ENCODE measurements around the gene RBM24.
"Not testable (repeated sequence)": the region's sequence is repeated elsewhere in the genome, so short reads cannot be mapped to it uniquely, and the experiment has no call there.

Gene RBM24

DNA sequence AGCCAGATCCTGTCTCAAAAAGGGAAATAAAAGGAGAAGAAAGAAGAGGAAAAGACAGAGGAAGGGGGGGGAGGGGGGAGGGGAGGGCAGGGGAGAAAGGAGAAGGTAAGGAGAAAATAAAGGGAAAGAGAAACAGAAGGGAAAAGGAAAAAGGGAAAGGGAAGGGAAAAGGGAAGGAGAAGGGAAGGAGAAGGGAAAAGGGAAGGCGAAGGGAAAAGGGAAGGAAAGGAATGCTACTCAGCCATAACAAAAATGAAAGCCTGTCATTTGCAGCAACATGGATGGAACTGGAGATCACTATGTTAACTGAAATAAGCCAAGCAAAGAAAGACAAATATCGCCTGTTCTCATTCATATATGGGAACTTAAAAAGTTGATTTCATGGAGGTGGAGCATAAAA, 22.3 kb downstream of the RBM24 start:
- no peaks in the 10 kb centered on the region for H3K9me3 Mint-ChIP-seq
- H3K4me3 Mint-ChIP-seq, result no peak overlapping the region
- H3K27ac Mint-ChIP-seq, result no peak overlapping the region
- H3K27me3 Mint-ChIP-seq (ENCODE audit: low read depth), result no peaks in the 10 kb centered on the region
- no peaks in the 10 kb centered on the region for H3K36me3 Mint-ChIP-seq (ENCODE audit: low read depth)
- no peaks in the 10 kb centered on the region for H3K4me1 Mint-ChIP-seq (ENCODE audit: low read depth)

DNA sequence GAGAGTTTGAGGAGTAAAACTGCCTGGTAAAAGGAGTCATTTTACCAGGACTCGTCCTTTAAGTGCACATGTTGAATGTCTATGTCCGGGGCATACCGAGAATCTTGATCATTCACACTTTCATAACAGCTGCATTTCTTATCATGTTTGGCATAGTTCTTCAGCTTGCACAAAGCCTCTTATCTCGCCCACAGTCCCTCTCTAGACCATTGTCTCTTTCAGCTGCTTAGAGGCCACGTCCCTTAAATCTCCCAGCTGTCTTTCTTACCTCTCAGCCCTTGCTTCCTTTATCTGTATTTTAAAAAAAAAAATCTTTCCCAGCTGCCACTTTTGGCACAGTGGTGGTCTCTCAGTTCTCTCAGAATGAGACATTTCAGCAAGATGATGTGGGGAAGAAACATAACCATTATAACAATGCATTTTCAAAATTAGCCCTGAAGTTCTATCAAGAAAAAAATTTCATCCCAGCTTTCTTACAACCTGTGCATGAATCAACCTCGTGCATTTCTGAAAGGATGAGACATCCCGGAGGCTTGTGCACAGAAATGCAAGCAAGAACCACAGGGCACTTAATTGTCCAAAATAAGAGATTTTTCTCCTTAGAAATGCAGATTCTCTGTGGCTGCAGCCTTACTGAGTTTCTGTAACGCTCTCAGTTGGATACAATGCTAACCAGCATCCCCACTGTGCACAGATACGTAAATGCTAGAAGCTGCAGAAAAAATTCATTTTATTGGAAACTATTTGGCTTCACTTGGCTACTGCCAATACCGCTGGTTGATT, 24.2 kb downstream of the RBM24 start:
- Mint-ChIP-seq H3K36me3 (ENCODE audit: low read depth) (no peaks in the 10 kb centered on the region), H3K4me3 (no peak overlapping the region), H3K9me3 (no peaks in the 10 kb centered on the region), H3K4me1 (ENCODE audit: low read depth) (no peaks in the 10 kb centered on the region), H3K27ac (no peak overlapping the region), H3K27me3 (ENCODE audit: low read depth) (no peaks in the 10 kb centered on the region)

DNA sequence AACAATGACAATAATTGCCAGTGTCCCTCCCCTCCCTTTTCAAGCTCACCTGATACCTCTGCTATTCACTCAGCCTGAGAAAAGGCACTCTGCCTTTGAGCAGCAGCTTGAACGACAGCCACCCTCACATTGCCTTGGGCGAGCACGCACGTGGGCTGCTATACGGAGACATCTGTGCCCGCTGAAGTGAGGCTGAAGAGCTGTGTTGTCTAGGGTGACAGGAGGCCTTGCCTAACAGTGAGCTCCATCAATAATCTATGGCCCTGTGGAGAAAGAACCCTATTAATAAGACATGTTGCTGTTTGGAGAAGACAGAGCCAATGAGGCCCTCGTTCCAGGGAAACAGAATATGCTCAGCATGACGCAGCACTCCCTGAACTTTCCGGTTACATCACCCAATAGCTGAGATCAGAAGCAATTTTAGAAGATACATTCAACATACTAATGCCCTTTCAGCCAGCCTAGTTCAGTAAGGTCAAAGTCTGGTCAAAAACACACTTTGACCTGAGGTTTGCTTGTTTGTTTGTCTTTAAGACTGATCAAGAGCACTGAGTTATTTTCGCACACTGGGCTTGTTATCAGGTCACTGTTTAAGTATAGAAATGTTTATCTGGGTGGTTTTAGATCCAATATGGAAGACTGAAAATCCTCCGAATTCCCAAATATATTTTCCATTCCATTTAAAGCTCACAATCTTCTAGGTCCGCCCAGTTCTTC, 30.6 kb downstream of the RBM24 start:
- no peak overlapping the region for H3K4me3 Mint-ChIP-seq
- no peaks in the 10 kb centered on the region for H3K9me3 Mint-ChIP-seq
- H3K4me1 Mint-ChIP-seq (ENCODE audit: low read depth), result no peaks in the 10 kb centered on the region
- no peak overlapping the region for H3K27ac Mint-ChIP-seq
- no peaks in the 10 kb centered on the region for H3K36me3 Mint-ChIP-seq (ENCODE audit: low read depth)
- H3K27me3 Mint-ChIP-seq (ENCODE audit: low read depth), result no peaks in the 10 kb centered on the region

DNA sequence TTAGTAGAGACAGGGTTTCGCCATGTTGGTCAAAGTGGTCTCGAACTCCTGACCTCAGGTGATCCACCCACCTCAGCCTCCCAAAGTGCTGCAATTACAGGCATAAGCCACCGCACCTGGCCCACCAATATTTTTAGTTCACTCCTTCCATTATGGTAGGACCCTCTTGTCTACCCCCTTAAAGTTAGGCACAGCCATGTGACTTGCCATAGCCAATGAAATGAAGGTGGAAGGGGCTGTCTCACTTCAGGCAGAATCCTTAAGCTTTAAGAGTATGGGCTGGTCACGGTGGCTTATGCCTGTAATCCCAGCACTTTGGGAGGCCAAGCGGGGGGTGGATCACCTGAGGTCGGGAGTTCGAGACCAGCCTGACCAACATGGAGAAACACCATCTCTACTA, 32.1 kb downstream of the RBM24 start:
- not testable (repeated sequence) for H3K27ac Mint-ChIP-seq; H3K36me3 Mint-ChIP-seq (ENCODE audit: low read depth); H3K9me3 Mint-ChIP-seq; H3K27me3 Mint-ChIP-seq (ENCODE audit: low read depth); H3K4me3 Mint-ChIP-seq; H3K4me1 Mint-ChIP-seq (ENCODE audit: low read depth)

DNA sequence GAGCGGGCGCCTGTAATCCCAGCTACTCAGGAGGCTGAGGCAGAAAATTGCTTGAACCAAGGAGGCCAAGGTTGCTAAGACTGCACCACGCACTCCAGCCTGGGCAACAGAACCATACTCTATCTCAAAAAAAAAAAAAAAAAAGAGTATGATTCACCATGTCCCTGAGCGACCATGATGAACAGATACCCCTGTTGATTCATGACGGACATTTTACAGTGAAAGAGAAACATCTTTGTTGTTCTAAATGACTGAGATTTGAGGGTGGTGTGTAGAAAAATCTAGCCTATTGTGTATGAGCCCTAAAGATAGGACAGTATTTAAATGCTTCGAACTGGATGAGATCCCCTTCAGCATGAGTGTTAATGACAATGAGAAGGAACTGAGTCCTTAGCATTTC, 32.8 kb downstream of the RBM24 start:
- Mint-ChIP-seq H3K4me3 (no peak overlapping the region), H3K4me1 (ENCODE audit: low read depth) (no peaks in the 10 kb centered on the region), H3K9me3 (no peaks in the 10 kb centered on the region), H3K27ac (no peak overlapping the region), H3K36me3 (ENCODE audit: low read depth) (no peaks in the 10 kb centered on the region), H3K27me3 (ENCODE audit: low read depth) (no peaks in the 10 kb centered on the region)

DNA sequence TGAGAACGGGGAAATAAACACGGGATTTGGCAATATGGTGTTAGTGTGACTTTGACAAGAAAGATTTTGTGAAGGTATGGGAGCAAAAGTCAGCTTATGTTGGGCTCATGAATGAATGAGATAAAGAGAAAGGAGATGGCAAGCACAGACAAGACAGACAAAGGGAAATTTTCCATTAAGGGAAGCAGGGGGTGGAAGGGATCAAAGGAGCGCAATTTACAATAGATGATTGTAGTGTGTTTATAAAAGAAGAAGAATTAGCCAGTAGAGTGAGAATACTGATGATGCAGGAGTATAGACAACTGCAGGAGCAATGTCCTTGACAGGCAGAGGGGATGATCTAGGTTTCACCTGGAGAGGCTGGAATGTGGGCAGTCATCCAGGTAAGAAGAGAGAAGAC, 34.1 kb downstream of the RBM24 start:
- H3K36me3 Mint-ChIP-seq (ENCODE audit: low read depth), result no peaks in the 10 kb centered on the region
- no peaks in the 10 kb centered on the region for H3K9me3 Mint-ChIP-seq
- no peak overlapping the region for H3K4me3 Mint-ChIP-seq
- no peaks in the 10 kb centered on the region for H3K4me1 Mint-ChIP-seq (ENCODE audit: low read depth)
- no peaks in the 10 kb centered on the region for H3K27me3 Mint-ChIP-seq (ENCODE audit: low read depth)
- no peak overlapping the region for H3K27ac Mint-ChIP-seq

DNA sequence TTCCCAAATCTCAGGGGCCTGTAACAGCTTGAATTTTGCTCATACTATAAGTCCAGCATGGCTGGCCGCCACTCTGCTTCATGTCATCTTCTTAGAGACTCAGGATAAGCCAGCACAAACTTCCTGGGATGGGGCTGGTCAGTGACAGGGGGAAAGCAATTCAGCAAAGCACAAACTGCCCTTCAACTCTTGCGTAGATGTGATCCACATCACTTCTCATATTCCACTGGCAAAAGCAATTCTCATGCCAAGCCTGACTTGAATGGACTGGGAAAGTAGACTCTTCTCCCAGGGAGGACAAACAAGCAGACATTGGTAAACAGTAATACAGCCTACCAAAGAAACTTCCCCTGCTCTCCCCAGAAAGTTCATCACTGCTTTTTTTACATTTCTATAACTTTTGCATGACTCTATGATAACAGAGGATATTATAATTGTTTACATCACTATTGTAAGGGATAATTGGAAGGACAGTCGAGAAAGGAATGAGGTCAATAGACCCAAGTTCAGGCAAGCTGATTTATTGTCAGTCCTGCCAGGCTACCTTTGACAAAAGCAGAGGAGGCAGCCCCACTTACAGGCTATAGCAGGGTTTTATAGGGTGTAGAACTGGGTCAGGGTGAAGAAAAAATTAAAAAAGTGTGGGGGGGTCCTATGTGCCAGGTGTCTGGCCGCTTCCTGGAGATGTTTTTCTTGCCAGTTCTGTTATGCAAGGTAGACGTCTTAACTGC, 37.4 kb downstream of the RBM24 start:
- Mint-ChIP-seq H3K27ac (no peak overlapping the region), H3K9me3 (no peaks in the 10 kb centered on the region), H3K4me1 (ENCODE audit: low read depth) (no peaks in the 10 kb centered on the region), H3K4me3 (no peak overlapping the region), H3K36me3 (ENCODE audit: low read depth) (no peaks in the 10 kb centered on the region), H3K27me3 (ENCODE audit: low read depth) (no peaks in the 10 kb centered on the region)

DNA sequence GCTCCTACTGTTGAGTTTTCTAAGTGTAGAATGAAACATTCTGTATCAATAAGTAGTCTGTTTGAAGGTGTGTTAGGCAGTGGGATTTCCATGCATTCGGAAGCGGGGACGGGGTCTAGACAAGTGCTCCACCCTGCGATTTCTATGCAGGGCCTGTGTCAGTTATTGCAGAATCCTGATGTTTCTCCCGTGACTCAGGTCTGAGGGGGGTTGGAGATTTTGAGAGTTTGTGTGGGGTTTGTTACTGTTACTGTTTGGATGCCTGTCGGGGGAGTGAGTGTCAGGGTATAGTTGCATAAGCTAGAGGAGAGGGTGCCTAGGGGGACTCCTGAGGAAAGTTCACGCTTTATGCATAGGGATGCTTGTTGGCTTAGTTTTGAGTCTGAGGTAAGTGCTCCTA, 39.1 kb downstream of the RBM24 start:
- H3K4me1 Mint-ChIP-seq (ENCODE audit: low read depth); H3K27ac Mint-ChIP-seq; H3K27me3 Mint-ChIP-seq (ENCODE audit: low read depth); H3K9me3 Mint-ChIP-seq; H3K36me3 Mint-ChIP-seq (ENCODE audit: low read depth); H3K4me3 Mint-ChIP-seq: not testable (repeated sequence)

DNA sequence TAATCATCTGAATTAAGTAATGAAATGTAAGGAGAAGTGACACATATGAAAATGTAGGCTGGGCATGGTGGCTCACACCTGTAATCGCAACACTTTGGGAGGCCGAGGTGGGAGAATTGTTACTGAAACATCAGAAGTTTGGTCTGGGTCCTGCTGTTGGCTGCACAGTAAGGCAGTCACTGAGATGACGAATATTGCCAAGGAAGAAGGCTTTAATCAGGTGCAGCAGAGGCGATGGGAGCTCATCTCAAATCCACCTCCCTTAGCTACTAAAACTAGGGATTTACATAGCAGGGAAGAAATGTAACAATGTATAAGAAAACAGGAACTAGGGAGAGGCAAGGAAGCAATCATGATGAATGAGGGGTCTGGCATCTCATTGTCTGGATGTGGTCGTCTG, 50.1 kb downstream of the RBM24 start:
- Mint-ChIP-seq H3K27ac (no peak overlapping the region), H3K4me3 (no peak overlapping the region), H3K9me3 (peaks cover 4% of the 10 kb centered on the region), H3K36me3 (ENCODE audit: low read depth) (no peaks in the 10 kb centered on the region), H3K27me3 (ENCODE audit: low read depth) (no peaks in the 10 kb centered on the region), H3K4me1 (ENCODE audit: low read depth) (no peaks in the 10 kb centered on the region)

DNA sequence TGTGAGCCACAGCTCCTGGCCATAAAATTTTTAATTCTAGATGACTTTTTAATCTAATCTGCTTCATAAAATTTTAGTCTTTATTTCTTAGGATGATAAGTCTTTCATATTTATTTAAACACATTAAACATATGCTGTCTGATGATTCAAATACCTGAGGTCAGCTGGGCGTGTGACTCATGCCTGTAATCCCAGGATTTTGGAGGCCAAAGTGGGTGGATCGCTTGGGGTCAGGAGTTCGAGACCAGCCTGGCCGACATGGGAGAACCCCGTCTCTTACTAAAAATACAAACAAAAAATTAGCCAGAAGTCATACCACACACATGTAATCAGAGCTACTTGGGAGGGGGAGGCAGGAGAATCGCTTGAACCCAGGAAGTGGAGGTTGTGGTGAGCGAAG, 53.1 kb downstream of the RBM24 start:
- peaks cover 8% of the 10 kb centered on the region for H3K9me3 Mint-ChIP-seq
- no peaks in the 10 kb centered on the region for H3K4me1 Mint-ChIP-seq (ENCODE audit: low read depth)
- no peak overlapping the region for H3K4me3 Mint-ChIP-seq
- no peaks in the 10 kb centered on the region for H3K27me3 Mint-ChIP-seq (ENCODE audit: low read depth)
- H3K36me3 Mint-ChIP-seq (ENCODE audit: low read depth), result no peaks in the 10 kb centered on the region
- no peak overlapping the region for H3K27ac Mint-ChIP-seq

DNA sequence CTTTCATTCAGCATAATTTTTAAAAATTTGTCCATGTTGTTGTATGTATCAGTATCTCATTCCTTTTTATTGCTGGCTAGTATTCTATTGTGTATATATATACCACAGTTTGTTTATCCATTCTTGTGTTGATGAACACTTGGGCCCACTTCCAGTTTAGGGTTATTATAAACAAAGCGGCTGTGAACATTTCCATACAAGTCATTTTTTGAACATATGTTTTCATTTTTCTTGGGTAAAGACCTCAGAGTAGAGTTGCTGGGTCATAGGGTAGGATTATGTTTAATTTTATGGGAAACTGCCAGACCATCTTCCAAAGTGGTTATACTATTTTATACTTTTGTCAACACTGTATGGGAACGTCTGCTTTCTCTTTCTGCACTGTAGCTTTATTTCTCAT, 55.3 kb downstream of the RBM24 start:
- H3K9me3 Mint-ChIP-seq, result peaks cover 4% of the 10 kb centered on the region
- no peak overlapping the region for H3K27ac Mint-ChIP-seq
- H3K27me3 Mint-ChIP-seq (ENCODE audit: low read depth), result no peaks in the 10 kb centered on the region
- H3K4me3 Mint-ChIP-seq, result no peak overlapping the region
- H3K36me3 Mint-ChIP-seq (ENCODE audit: low read depth), result no peaks in the 10 kb centered on the region
- no peaks in the 10 kb centered on the region for H3K4me1 Mint-ChIP-seq (ENCODE audit: low read depth)

DNA sequence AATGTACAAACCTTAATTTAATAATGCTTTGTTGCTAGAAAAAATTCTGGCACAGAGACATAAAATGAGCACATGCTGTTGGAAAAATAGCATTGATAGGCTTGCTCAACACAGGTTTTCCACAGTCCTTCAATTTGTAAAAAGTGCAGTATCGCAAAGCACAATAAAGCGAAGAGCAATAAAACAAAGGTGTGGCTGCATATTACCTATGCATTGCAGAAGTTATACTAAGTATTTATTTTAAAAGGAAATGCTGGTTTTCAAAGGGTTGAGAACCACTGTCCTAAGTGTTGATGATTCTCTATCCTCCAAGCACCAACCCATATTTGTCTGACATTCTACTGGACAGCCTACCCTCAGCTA, 58.1 kb downstream of the RBM24 start:
- Mint-ChIP-seq H3K9me3 (peaks cover 12% of the 10 kb centered on the region), H3K27ac (no peak overlapping the region), H3K36me3 (ENCODE audit: low read depth) (no peaks in the 10 kb centered on the region), H3K4me1 (ENCODE audit: low read depth) (no peaks in the 10 kb centered on the region), H3K4me3 (no peak overlapping the region), H3K27me3 (ENCODE audit: low read depth) (no peaks in the 10 kb centered on the region)

DNA sequence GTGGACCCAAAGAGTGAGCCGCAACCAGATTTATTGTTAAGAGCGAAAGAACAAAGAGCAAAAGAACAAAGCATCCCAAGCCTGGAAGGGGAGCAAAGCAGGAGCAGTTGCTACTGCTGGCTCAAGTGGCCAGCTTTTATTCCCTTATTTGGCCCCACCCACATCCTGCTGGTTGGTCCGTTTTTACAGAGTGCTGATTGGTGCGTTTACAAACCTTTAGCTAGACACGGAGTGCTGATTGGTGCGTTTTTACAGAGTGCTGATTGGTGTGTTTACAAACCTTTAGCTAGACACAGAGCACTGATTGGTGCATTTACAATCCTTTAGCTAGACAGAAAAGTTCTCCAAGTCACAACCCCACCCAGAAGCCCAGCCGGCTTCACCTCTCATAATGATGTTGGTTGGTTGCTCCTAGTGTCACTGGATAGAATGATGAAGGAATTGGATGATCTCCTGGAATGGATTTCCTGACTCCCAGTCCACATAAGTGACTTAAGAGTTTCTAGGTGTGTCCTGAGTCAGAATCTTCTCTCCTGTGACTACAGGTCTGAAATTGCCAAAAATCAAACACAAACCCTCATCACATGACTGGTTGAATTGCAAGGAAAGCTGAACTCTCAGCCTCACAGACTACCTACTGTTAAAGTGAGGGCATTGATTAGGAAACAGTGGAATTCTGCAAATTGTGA, 60.1 kb downstream of the RBM24 start:
- peaks cover 12% of the 10 kb centered on the region for H3K9me3 Mint-ChIP-seq
- no peaks in the 10 kb centered on the region for H3K27me3 Mint-ChIP-seq (ENCODE audit: low read depth)
- H3K4me3 Mint-ChIP-seq, result no peak overlapping the region
- H3K4me1 Mint-ChIP-seq (ENCODE audit: low read depth), result no peaks in the 10 kb centered on the region
- no peaks in the 10 kb centered on the region for H3K36me3 Mint-ChIP-seq (ENCODE audit: low read depth)
- H3K27ac Mint-ChIP-seq, result no peak overlapping the region

DNA sequence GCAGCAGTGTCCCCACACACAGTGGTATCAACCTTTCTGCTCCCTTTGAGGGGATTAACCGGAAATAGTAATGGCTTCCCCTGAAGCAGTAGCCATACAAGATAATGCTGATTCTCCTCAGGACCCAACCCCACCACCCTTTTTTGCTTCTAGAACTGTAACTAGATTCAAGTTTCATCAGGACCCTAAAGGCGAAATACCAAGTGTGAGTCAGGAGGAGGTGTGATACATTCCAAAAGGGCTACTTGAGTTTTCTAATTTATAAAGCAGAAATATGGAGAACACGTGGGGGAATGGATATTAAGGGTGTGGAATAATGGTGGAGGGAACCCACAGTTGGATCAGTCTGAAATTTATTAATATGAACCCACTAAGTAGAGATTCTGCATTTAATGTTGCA, 60.7 kb downstream of the RBM24 start:
- peaks cover 12% of the 10 kb centered on the region for H3K9me3 Mint-ChIP-seq
- H3K4me1 Mint-ChIP-seq (ENCODE audit: low read depth), result no peaks in the 10 kb centered on the region
- no peaks in the 10 kb centered on the region for H3K36me3 Mint-ChIP-seq (ENCODE audit: low read depth)

DNA sequence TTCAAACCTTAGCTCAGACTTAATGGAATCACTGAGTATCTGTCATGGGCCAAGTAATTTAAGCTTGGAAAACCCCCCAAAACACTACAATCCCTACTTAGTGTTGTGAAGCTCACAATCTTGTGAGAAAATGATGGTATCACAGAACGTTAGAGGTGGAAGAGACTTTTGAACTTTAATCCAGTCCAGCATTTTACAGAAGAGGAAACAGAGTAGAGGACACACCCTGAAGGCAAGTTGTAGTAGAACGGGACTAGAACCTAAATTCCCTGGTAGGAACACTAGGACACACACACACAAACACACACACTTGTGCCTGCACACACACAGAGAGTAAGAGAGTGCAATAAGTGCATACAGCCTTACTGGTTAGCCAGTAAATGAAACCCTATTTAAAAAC, 62.1 kb downstream of the RBM24 start:
- no peaks in the 10 kb centered on the region for H3K36me3 Mint-ChIP-seq (ENCODE audit: low read depth)
- H3K27ac Mint-ChIP-seq, result no peak overlapping the region
- no peaks in the 10 kb centered on the region for H3K27me3 Mint-ChIP-seq (ENCODE audit: low read depth)
- H3K4me3 Mint-ChIP-seq, result no peak overlapping the region
- peaks cover 8% of the 10 kb centered on the region for H3K9me3 Mint-ChIP-seq
- no peaks in the 10 kb centered on the region for H3K4me1 Mint-ChIP-seq (ENCODE audit: low read depth)

More for the DNA sequence above, 60.7 kb downstream of the RBM24 start:
- no peak overlapping the region for H3K4me3 Mint-ChIP-seq
- no peak overlapping the region for H3K27ac Mint-ChIP-seq
- no peaks in the 10 kb centered on the region for H3K27me3 Mint-ChIP-seq (ENCODE audit: low read depth)
